GM23338 (cell line): ENCODE data around the gene TMEM41B. TPM values are rescaled to one million over a fixed set of nuclear protein-coding genes. Genes with fewer than 3 reads are reported as not detected.
"Not testable (repeated sequence)": the region's sequence is repeated elsewhere in the genome, so short reads cannot be mapped to it uniquely, and the experiment has no call there.

Experiments
- ATAC-seq: fragments of 200-7000 bp; cut with Tn5 transposase; 3 replicates; pipeline ENCODE4 v1.9.1; 2020
- DNase-seq: peaks from one replicate; pipeline ENCODE4 v3.0.0-alpha.2; 2015; ENCODE audit warnings: low spot score
- H2AFZ ChIP-seq: fragments of 200-600 bp; sonication (generic); 2 replicates; pipeline ENCODE4 v1.8.0; 2016; ENCODE audit warnings: antibody characterized with exemption, mild to moderate bottlenecking, moderate library complexity
- H3F3A ChIP-seq: fragments of 200-600 bp; sonication (generic); replicated peaks from 2 replicates; pipeline ENCODE4 v1.8.0; 2017; ENCODE audit warnings: antibody characterized with exemption, mixed run types, low read depth
- H3K27ac ChIP-seq: fragments of 200-600 bp; sonication (generic); 2 replicates; pipeline ENCODE4 v1.6.1; 2016; ENCODE audit warnings: low read depth
- H3K27me3 ChIP-seq: fragments of 200-600 bp; sonication (generic); 2 replicates; pipeline ENCODE4 v1.8.0; 2016; ENCODE audit warnings: mild to moderate bottlenecking, mixed run types, moderate library complexity; ENCODE audit not compliant: insufficient read depth
- H3K36me3 ChIP-seq: fragments of 200-600 bp; sonication (generic); 2 replicates; pipeline ENCODE4 v1.8.0; 2016; ENCODE audit warnings: mild to moderate bottlenecking; ENCODE audit not compliant: insufficient read depth
- H3K4me1 ChIP-seq: fragments of 200-600 bp; sonication (generic); 2 replicates; pipeline ENCODE4 v1.8.0; 2016; ENCODE audit warnings: mild to moderate bottlenecking, moderate library complexity; ENCODE audit not compliant: insufficient read depth
- H3K4me2 ChIP-seq: fragments of 200-600 bp; sonication (generic); 2 replicates; pipeline ENCODE4 v1.7.1; 2017; ENCODE audit warnings: mixed run types
- H3K4me3 ChIP-seq: fragments of 200-600 bp; sonication (generic); 2 replicates; pipeline ENCODE4 v1.6.1; 2016; ENCODE audit warnings: mixed run types
- H3K79me2 ChIP-seq: fragments of 200-600 bp; sonication (generic); replicated peaks from 2 replicates; pipeline ENCODE4 v1.8.0; 2017; ENCODE audit warnings: mild to moderate bottlenecking; ENCODE audit not compliant: insufficient read depth
- H3K9me2 ChIP-seq: fragments of 200-600 bp; sonication (generic); 2 replicates; pipeline ENCODE4 v1.8.0; 2017; ENCODE audit not compliant: insufficient read depth
- H4K20me1 ChIP-seq: fragments of 200-600 bp; sonication (generic); replicated peaks from 2 replicates; pipeline ENCODE4 v1.8.0; 2017; ENCODE audit warnings: mild to moderate bottlenecking; ENCODE audit not compliant: insufficient read depth
- H3K27ac Mint-ChIP-seq: 2 replicates; pipeline ENCODE4 v1.8.0; 2020; ENCODE audit warnings: inconsistent platforms, mild to moderate bottlenecking, moderate library complexity, mixed read lengths
- H3K27me3 Mint-ChIP-seq: 3 replicates; pipeline ENCODE4 v1.8.0; 2022; ENCODE audit warnings: low read depth, mild to moderate bottlenecking, moderate library complexity, mixed read lengths, inconsistent platforms; ENCODE audit not compliant: insufficient read depth, poor library complexity
- H3K36me3 Mint-ChIP-seq: 3 replicates; pipeline ENCODE4 v1.8.0; 2021; ENCODE audit warnings: low read depth, mild to moderate bottlenecking, inconsistent platforms, moderate library complexity, mixed read lengths
- H3K4me1 Mint-ChIP-seq: 3 replicates; pipeline ENCODE4 v1.8.0; 2020; ENCODE audit warnings: mild to moderate bottlenecking, inconsistent platforms, mixed read lengths
- H3K4me3 Mint-ChIP-seq: 3 replicates; pipeline ENCODE4 v1.8.0; 2021; ENCODE audit warnings: moderate library complexity, mild to moderate bottlenecking, inconsistent platforms, mixed read lengths
- H3K9me3 Mint-ChIP-seq: 3 replicates; pipeline ENCODE4 v1.8.0; 2020; ENCODE audit warnings: moderate library complexity, mild to moderate bottlenecking, inconsistent platforms, mixed read lengths
- ETS1 ChIP-seq: IDR thresholded peaks from 2 replicates; pipeline ENCODE4 v1.6.1; 2016; ENCODE audit warnings: antibody characterized with exemption
- JUNB ChIP-seq: IDR thresholded peaks from one replicate; pipeline ENCODE4 v1.6.1; 2016; ENCODE audit warnings: antibody characterized with exemption; ENCODE audit not compliant: unreplicated experiment
- NANOG ChIP-seq: IDR thresholded peaks from 2 replicates; pipeline ENCODE4 v1.6.1; 2016; ENCODE audit warnings: antibody characterized with exemption, borderline replicate concordance
- POLR2AphosphoS5 ChIP-seq: IDR thresholded peaks from 2 replicates; pipeline ENCODE4 v1.6.1; 2016; ENCODE audit warnings: antibody characterized with exemption, low read depth
- REST ChIP-seq: IDR thresholded peaks from one replicate; pipeline ENCODE4 v1.6.1; 2018; ENCODE audit warnings: antibody characterized with exemption; ENCODE audit not compliant: unreplicated experiment
- ZNF331 ChIP-seq: fragments of 250-450 bp; sonication (Bioruptor Pico); IDR thresholded peaks from 2 replicates; pipeline ENCODE4 v1.5.0; 2020; ENCODE audit warnings: low read depth, mild to moderate bottlenecking, moderate library complexity
- polyA plus RNA-seq: library from polyadenylated mRNA; unstranded; fragments of >200 nt; fragmentation: Nextera tagmentation; extraction: Ambion mirVana; gene quantifications from 2 replicates; pipeline ENCODE4 v1.2.1, GENCODE V29; 2016
- total RNA-seq: library from RNA; depleted of rRNA; stranded (reverse); fragments of >200 nt; shearing (Covaris generic); gene quantifications from 2 replicates; pipeline ENCODE4 v1.2.3, GENCODE V29; 2014

Gene TMEM41B
- total and polyA plus RNA-seq, 2 experiments from 2014 or later = 34.4 to 53.8 TPM

- Histone ChIP-seq H3K4me2 (no peak overlapping the region), H3K36me3 (no peaks in the 10 kb centered on the region), H3K9me2 (no peaks in the 10 kb centered on the region), H3K4me3 (no peak overlapping the region), H3K4me1 (0 out of 2 replicates have a peak, but pooled peaks cover 4% of the 10 kb centered on the region), H2AFZ (peak overlapping the region; percentile 93; the same call in 1 of the 2 replicates), H3K27ac (peak overlapping the region; percentile 63; the same call in 1 of the 2 replicates), H3F3A (0 out of 2 replicates have a peak, but pooled peaks cover 3% of the 10 kb centered on the region), H3K79me2 (no peaks in the 10 kb centered on the region), H3K27me3 (no peaks in the 10 kb centered on the region), H4K20me1 (no peaks in the 10 kb centered on the region)
- no peaks in the 10 kb centered on the region for H3K36me3 Mint-ChIP-seq
- no peak for ATAC-seq
- no peaks in the 10 kb centered on the region; the same call in 2 of the 3 replicates for H3K9me3 Mint-ChIP-seq
- no peak overlapping the region for H3K27ac Mint-ChIP-seq
- no peak for DNase-seq
- no peak for TF ChIP-seq REST
- no peak for TF ChIP-seq ZNF331 (CRISPR knock-in tag)
- H3K27me3 Mint-ChIP-seq = peaks cover 4% of the 10 kb centered on the region
- H3K4me1 Mint-ChIP-seq = no peaks in the 10 kb centered on the region
- no peak overlapping the region for H3K4me3 Mint-ChIP-seq
Measured at GRCh38 chr11:9330387-9331384, 16.3 kb upstream of the TMEM41B start.

- ATAC-seq = no peak
- H3K27ac ChIP-seq = peak overlapping the region; percentile 70; the same call in 1 of the 2 replicates
- no peak for DNase-seq
Measured at GRCh38 chr11:9320047-9320446, 5.7 kb upstream of the TMEM41B start.

GRCh38 chr11:9319377-9320001 lies 5.1 kb upstream of the TMEM41B start:
- H3K4me1 ChIP-seq = peaks cover 31% of the 10 kb centered on the region
- H3K79me2 ChIP-seq, H3K4me3 Mint-ChIP-seq, H3K27me3 ChIP-seq, H3K36me3 ChIP-seq, H3K36me3 Mint-ChIP-seq, ATAC-seq, H4K20me1 ChIP-seq, H3K9me2 ChIP-seq, H3K27me3 Mint-ChIP-seq, H3K9me3 Mint-ChIP-seq: not testable (repeated sequence)
- peak overlapping the region; percentile 96 for H2AFZ ChIP-seq
- H3K27ac ChIP-seq = peak overlapping the region; percentile 70; the same call in 1 of the 2 replicates
- peaks cover 21% of the 10 kb centered on the region; the same call in 1 of the 2 replicates for H3F3A ChIP-seq
- peaks cover 24% of the 10 kb centered on the region for H3K4me1 Mint-ChIP-seq
- H3K4me2 ChIP-seq = peak overlapping the region; percentile 67
- H3K27ac Mint-ChIP-seq = 0 out of 2 replicates have a peak overlapping the region, but pooled peaks have one; percentile 1
- peak overlapping the region; percentile 8; the same call in 1 of the 2 replicates for H3K4me3 ChIP-seq
- peak; percentile 32 for DNase-seq

More at GRCh38 chr11:9320047-9320446, 5.7 kb upstream of the TMEM41B start:
- peaks cover 7% of the 10 kb centered on the region for H3K27me3 Mint-ChIP-seq
- Histone ChIP-seq H3K4me1 (peaks cover 31% of the 10 kb centered on the region), H3K4me2 (peak overlapping the region; percentile 67; the same call in 1 of the 2 replicates), H3K9me2 (0 out of 2 replicates have a peak, but pooled peaks cover 4% of the 10 kb centered on the region), H3F3A (peaks cover 20% of the 10 kb centered on the region; the same call in 1 of the 2 replicates), H3K36me3 (no peaks in the 10 kb centered on the region), H2AFZ (peak overlapping the region; percentile 96; the same call in 1 of the 2 replicates), H3K27me3 (no peaks in the 10 kb centered on the region), H3K4me3 (no peak overlapping the region), H4K20me1 (no peaks in the 10 kb centered on the region), H3K79me2 (no peaks in the 10 kb centered on the region)
- TF ChIP-seq NANOG (no peak), ETS1 (no peak), POLR2AphosphoS5 (no peak), JUNB (no peak)
- H3K4me3 Mint-ChIP-seq = no peak overlapping the region
- no peaks in the 10 kb centered on the region for H3K36me3 Mint-ChIP-seq
- no peaks in the 10 kb centered on the region for H3K9me3 Mint-ChIP-seq
- no peak overlapping the region for H3K27ac Mint-ChIP-seq
- peaks cover 24% of the 10 kb centered on the region for H3K4me1 Mint-ChIP-seq
